Middle frontal gyrus (tissue), 1 donor: ENCODE measurements around the gene TRABD2A.

ENCODE experiments used
- DNase-seq: peaks from one replicate; pipeline ENCODE4 v3.0.0-alpha.2; 2015; ENCODE audit warnings: low spot score; ENCODE audit errors: extremely low spot score

Gene TRABD2A

DNA sequence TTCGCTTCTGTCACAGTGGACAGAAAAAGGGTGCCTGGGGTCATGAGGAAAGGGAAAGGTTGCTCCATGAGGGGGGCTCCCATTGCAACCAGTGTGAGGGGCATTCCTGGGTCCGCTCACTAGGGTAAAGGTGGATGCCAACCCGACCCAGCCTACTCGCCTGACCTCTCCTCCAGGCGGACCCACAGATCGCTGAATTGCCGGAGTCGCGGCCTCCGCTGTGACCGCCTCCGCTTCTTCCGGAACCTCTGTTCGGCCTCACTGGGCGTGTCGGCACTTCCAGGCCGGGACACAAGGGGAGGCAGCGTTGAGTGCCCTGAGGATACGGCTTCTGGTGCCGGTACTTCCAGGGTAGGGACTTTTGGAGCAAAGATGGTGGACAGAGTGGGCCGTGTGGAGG, 57.1 kb downstream of the TRABD2A start:
- no peak for DNase-seq

DNA sequence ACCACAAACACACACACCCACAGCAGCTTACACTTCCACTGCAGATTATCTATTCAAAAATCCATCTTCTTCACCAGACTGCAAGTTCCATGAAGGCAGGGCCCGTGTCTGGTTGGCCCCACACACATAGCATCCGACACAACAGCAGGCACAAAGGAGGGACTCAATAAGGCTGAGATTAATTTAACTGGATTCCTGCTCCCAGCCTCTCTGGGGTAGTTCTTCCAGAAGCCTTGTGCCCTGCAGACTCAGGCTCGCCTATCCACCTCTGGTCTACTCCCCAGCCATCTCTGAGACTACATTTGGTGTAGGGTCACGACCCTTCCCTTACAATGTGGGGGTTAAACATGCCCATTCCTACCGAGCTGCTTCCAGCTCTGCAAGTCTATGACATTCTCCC, 57.7 kb downstream of the TRABD2A start:
- DNase-seq: no peak

- no peak for DNase-seq
These were observed 59.1 kb downstream of the TRABD2A start for GRCh38 chr2:84821806-84822205.

DNA sequence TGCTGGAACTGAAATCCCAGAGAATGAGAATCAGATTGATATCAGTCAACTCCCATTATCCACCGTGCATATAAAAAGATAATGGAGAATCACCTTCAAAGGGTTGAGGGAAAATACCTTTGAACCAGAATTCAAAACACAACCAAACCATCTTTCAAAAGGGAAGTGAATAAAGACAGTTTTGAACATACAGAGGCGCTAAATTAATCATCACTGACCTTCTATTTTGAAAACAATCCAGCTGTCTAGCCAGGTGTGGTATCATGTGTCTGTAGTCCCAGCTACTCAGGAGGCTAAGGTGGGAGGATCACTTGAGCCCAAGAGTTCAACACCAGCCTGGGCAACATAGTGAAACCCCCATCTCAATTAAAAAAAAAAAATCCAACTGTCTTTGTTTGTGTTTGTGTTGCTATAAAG, 63.6 kb downstream of the TRABD2A start:
- no peak for DNase-seq

GRCh38 chr2:84816426-84817026, 64.4 kb downstream of the TRABD2A start:
- no peak for DNase-seq

DNA sequence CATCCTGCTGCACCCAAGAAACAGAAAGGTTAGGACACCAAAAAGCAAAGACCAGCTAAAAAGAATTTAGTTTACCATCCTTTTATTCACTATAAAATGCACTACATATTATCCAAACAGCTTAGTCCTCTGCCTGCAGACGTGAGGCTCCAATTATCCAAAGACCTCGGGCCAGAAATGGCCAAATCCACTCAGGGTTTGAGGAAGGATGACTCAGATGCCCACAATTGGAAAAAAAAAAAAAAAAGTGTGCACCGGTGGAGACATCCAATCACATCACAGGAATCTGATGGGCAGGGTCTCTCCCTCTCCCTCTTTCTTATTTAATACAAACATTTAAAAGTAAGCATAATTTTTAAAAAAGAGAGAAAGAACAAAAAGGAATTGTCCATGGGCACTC, 65.7 kb downstream of the TRABD2A start:
- no peak for DNase-seq

GRCh38 chr2:84811839-84812431, 68.9 kb downstream of the TRABD2A start:
- DNase-seq: no peak

- no peak for DNase-seq
These were observed 72.6 kb downstream of the TRABD2A start for GRCh38 chr2:84808279-84808678.

GRCh38 chr2:84807063-84807485, 73.8 kb downstream of the TRABD2A start:
- DNase-seq: no peak

GRCh38 chr2:84805250-84805958, 75.5 kb downstream of the TRABD2A start:
- no peak for DNase-seq

DNA sequence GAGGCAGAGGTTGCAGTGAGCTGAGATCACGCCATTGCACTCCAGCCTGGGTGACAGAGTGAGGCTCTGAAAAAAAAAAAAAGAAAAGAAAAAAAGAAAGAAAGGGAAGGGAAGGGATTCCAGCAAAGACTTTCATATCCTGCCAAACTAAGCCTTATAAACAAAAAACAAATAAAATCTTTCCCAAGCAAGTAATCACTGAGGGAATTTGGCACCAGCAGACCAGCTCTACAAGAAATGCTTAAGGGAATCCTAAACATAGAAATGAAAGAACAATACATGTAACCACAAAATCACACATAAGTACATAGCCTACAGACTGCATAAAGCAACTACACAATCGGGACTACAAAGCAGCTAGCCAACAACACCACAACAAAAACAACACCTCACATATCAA, 79.1 kb downstream of the TRABD2A start:
- DNase-seq: no peak

GRCh38 chr2:84800194-84800805, 80.6 kb downstream of the TRABD2A start:
- no peak for DNase-seq

- DNase-seq: no peak
These were observed 81.1 kb downstream of the TRABD2A start for GRCh38 chr2:84799772-84800171.

- DNase-seq: no peak
These were observed 83.6 kb downstream of the TRABD2A start for GRCh38 chr2:84797271-84797670.

GRCh38 chr2:84796798-84797197, 84.1 kb downstream of the TRABD2A start:
- no peak for DNase-seq

- no peak for DNase-seq
These were observed 87.2 kb downstream of the TRABD2A start for GRCh38 chr2:84793641-84794040.

- no peak for DNase-seq
These were observed 87.9 kb downstream of the TRABD2A start for GRCh38 chr2:84792856-84793522.

GRCh38 chr2:84788498-84788897, 92.4 kb downstream of the TRABD2A start:
- DNase-seq: no peak

DNA sequence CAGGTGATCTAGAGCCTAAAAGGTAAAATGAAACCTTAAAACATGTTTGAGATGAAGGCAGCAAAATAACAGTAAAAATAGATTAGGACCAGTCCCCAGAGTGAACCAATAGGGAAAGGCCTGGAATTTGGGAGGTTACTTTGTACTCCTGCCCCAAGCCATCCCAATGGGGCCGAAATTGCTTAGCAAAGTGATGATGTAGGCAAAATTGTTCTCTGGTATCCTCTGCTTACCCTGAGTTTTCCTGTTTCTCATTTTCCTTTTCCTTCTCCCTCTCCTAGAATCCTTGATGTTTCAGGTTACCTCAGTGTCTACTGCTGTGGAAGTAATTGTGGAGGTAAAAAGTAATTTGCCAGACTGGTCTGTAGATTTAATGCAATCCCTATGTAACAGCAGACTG, 92.9 kb downstream of the TRABD2A start:
- DNase-seq: no peak

GRCh38 chr2:84786601-84787000, 94.3 kb downstream of the TRABD2A start:
- DNase-seq: no peak

GRCh38 chr2:84785950-84786349, 94.9 kb downstream of the TRABD2A start:
- no peak for DNase-seq
